HG03108 (cell line): Measurements from ENCODE around the gene MESD.

ENCODE experiments used
- ATAC-seq: cut with Tn5 transposase; IDR thresholded peaks from one replicate; pipeline ENCODE4 v1.9.1; 2021; ENCODE audit warnings: moderate library complexity; ENCODE audit not compliant: unreplicated experiment

MESD gene

DNA sequence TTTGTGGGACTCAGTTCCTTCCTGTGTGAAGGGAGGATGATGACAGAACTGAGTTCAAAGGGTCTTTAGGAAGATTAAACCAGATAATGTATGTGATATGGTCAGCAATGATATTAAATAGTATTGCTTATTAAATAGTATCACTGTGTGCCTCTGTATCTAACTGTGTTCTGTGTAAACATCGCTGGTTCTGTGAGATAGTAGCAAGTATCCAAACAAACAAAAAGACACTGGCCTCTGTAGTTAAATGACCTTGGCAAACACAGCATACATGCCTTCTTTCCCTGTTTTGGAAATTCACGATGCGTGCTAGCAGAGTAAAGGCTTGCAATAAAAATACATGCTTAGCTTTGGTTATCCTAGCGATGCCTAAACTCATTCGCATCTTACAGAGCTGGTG lies 76.1 kb downstream of the MESD start:
- ATAC-seq = no peak

DNA sequence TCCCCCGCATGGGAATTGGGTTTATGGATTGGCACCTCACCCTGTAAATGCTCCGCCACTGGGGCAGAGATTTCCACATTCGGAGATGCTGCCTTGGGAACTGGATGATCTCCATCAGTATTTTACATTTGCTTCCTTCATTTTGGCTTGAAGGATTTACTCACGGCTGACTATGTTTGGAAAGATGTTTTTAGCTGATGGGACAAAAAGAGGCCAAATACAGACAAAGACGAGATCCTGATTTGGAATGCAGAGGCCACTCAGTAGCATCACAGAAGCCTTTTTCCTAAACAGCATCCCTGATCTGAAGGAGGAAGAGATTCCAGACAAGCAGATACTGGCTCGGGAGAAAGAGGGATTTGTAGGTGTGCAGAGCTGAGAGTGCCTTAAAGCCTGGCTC lies 76.9 kb downstream of the MESD start:
- ATAC-seq = no peak

DNA sequence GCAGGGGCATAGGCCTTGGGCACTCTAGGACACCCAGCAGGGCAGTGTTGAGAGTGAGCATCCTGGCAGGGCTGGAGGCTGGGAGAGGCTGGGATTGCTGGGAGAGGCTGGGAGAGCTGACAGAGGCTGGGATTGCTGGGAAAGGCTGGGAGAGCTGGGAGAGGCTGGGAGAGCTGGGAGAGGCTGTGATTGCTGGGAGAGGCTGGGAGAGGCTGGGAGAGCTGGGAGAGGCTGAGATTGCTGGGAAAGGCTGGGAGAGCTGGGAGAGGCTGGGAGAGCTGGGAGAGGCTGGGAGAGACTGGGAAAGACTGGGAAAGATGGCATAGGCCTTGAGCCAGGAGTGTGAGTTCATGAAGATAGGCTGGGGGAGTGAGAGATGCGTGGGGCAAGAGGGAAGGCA lies 77.8 kb downstream of the MESD start:
- no peak for ATAC-seq

DNA sequence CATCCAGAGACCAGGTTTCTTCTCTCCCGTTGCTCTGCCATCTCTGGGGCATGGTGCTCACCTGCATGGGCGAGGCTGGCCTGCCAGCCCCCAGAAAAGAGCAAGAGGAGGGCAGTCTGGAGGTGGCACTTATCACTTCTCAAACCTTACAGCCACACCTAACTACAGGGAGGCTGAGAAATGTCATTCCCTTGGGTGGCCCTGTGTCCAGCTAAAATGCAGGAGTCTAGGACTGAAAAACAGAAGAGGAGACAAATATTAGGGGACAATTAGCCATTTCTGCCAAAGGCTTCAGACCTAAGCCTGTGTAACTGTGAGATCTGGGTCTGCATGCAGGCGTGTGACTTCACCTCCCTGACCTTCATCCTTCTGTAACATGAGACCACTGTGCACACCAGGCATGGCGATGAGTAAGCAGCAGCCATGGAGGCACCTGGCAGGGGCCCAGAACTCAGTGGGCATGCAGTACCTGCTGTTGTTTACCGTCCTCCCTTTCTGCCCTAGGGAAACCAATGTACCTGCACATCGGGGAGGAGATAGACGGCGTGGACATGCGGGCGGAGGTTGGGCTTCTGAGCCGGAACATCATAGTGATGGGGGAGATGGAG lies 83.4 kb downstream of the MESD start:
- ATAC-seq = no peak

DNA sequence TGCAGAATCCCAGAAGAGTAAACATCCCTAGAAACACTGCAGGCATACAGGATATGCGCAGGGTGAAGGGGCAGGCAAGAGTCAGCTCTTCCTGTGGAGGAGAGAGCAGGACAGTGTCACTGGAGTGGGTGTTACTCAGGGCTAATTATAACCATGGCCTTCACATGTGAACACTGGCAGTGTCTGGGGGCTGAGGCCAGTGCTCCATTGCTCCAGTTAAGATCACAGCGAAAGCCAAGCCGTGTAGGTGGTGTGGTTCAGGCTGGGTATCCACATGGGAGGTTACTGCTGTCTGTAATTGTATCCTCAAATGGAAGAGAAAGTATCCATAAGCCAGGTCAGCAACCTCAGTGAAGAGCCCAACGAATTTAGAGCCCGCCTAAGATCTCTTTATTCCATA lies 84.6 kb downstream of the MESD start:
- no peak for ATAC-seq

DNA sequence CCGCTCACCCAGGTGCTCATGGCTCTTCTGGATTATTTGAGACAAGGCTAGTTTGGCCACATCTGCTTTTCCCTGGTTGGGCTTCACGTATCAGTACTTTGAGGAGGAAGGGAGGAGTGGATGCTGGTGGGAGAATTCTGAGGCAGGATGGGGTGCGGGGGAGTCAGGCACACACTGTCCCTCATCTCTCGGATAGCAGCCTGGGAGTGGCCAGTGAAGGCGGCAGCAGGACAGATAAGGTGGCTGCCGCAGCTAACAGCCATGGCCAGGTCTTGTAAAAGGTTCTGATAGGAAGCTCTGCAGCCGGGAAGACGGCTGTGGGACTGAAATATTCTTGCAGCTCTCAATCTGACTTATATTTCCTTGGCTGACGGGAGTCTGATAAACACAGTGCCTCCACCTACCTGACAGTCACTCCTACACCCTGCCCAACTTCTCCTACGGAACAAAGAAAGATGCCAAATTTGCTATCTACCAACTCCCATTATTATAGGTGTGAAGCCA lies 87.3 kb downstream of the MESD start:
- no peak for ATAC-seq

DNA sequence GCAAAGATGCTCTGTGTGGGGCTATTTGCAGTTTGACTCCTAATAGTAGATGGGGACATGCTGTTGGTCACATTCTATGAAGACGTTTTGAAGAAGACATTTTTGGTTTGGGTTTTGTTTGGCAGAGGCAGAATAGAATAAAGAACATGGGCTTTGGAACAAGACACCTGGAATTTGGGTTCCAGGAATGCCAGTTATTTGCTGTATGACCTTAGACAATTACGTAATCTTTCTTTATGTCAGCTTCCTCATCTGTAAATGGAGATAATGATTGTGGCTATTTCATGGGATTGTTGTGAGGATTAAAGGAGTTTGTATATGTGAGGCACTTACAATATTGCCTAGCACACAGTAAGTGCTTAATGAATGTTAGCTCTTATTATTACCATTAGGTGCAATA lies 91.6 kb downstream of the MESD start:
- ATAC-seq = no peak
